Measurements from ENCODE around the gene NRCAM. TPM values are rescaled to one million over a fixed set of nuclear protein-coding genes. Genes with fewer than 3 reads are reported as not detected.
"Not testable (repeated sequence)": the region's sequence is repeated elsewhere in the genome, so short reads cannot be mapped to it uniquely, and the experiment has no call there.

NRCAM gene
- total RNA-seq (3.6 and 4.6 TPM in 2 replicates), polyA plus RNA-seq (0.56 and 0.75 TPM in 2 replicates), polyA minus RNA-seq (0.71 and 3.6 TPM in 2 replicates)
- 1.7 TPM for total RNA-seq (2013)

DNA sequence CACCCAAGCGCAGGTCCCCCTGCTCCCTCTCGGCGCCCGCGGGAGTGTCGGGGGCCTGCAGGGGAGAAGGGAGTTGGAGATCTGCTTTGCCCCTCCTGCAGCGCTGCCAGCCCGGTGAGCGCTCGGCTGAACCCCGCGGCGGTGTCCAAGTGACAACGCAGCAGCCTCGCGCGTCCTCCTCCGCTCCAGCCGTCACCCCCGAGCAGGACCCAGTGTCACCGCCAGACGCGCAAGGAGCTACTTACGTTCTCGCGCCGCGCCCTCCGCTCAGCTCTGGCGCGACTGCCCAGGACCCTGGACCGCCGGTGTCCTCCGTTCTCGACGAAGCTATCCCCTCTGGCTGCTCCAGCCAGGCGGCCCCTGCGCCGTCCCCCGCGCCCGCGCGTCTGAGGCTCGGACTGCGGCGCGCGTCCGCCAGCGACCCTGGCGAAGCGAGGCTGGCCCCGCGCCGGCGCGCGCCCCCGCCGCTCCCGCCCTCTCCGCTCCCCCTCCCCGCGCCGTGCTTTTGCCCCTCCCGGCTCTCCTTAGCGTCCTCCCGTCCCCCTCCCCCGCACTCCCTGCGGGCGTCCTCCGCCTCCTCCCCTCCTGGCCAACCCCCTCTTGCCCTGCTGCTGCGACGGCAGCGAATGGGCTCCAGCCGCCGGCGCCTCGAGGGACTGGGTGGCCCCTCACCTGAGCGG is at the start of gene NRCAM:
Gene NRCAM (minus strand): TSS at position 439 of the 680 bp plus-strand sequence. CDS start 216,372 bp downstream, outside the sequence.
- CTCF ChIA-PET, result interaction anchor here (0.7 to 6.0 kb wide), 9 partner anchors 12 to 275 kb away, joined by 3 to 48 read pairs (median 4); no protein-coding TSS in a partner anchor
- Mint-ChIP-seq H3K4me3 (peak within 1 kb of the TSS; percentile 86), H3K27me3 (peaks cover 45% of the 10 kb centered on the region), H3K4me1 (peaks cover 22% of the 10 kb centered on the region), H3K9me3 (ENCODE audit: insufficient read depth) (no peaks in the 10 kb centered on the region), H3K27ac (no peak within 1 kb of the TSS)
- 1% methylated on average over 81 of the region's 81 CpGs for WGBS (ENCODE audit: insufficient coverage)
- peak within 1 kb of the TSS; percentile 32 to 75 (median 61) for H3K4me3 ChIP-seq (ENCODE audit: control extremely low read depth in 1 of 5, extremely low read depth in 1 of 5, insufficient read depth in 1 of 5, low read depth in 2 of 5, low read length in 4 of 5)
- DNase-seq, result peak; percentile 70
- no peak for TF ChIP-seq EZH2 (IDR thresholded peaks at IDR 0.05; ENCODE audit: borderline replicate concordance, insufficient read depth, low read depth, low read length, poor library complexity, severe bottlenecking)
- TF ChIP-seq CTCF (IDR thresholded peaks at IDR 0.05), result no peak
- peak within 1 kb of the TSS; percentile 99 for H3K4me2 ChIP-seq (replicated peaks; ENCODE audit: low read depth, low read length, poor library complexity, severe bottlenecking)
- no peak within 1 kb of the TSS for H3K27ac ChIP-seq (ENCODE audit: low read length in 2 of 2)
- H3K27me3 ChIP-seq (replicated peaks in 1 of 4; ENCODE audit: control extremely low read depth in 1 of 4, control insufficient read depth in 3 of 4, insufficient read depth in 4 of 4, low read length in 3 of 4), result peaks cover 0 to 51% (median 28%) of the 10 kb centered on the region in 4 experiments
- H2AFZ ChIP-seq (ENCODE audit: insufficient read depth, low read depth, low read length, poor library complexity, severe bottlenecking), result peak within 1 kb of the TSS; percentile 77
- H3K9ac ChIP-seq (ENCODE audit: low read length), result peak within 1 kb of the TSS; percentile 74
- POLR2A ChIA-PET, result interaction anchor here (0.7 kb wide), 1 partner anchor 12 kb away, joined by 4 read pairs; no protein-coding TSS in a partner anchor
- peaks cover 0 to 3% (median 0%) of the 10 kb centered on the region in 3 donors for H3K9me3 ChIP-seq (ENCODE audit: control extremely low read depth in 1 of 3, control insufficient read depth in 2 of 3, insufficient read depth in 1 of 3, low read length in 2 of 3)
- intact Hi-C loops (cut with micrococcal nuclease), result loop anchor here (2.0 kb wide), 2 partner anchors 39 to 113 kb away; partner anchors contain the start of genes DNAJB9 and THAP5
- peaks cover 20 to 24% of the 10 kb centered on the region in 2 donors for H3K4me1 ChIP-seq (ENCODE audit: control insufficient read depth in 2 of 2, insufficient read depth in 2 of 2, low read length in 2 of 2)
- H3K79me2 ChIP-seq (ENCODE audit: control insufficient read depth, insufficient read depth, low read length), result no peaks in the 10 kb centered on the region
- H3K36me3 ChIP-seq (replicated peaks in 1 of 2; ENCODE audit: control extremely low read depth in 1 of 2, control insufficient read depth in 1 of 2, extremely low read depth in 1 of 2, insufficient read depth in 2 of 2, low read length in 1 of 2), result no peaks in the 10 kb centered on the region
- peak; percentile 45 for ATAC-seq (ENCODE audit: low read depth)
- H4K20me1 ChIP-seq (ENCODE audit: control insufficient read depth, insufficient read depth, low read length, poor library complexity, severe bottlenecking), result peaks cover 4% of the 10 kb centered on the region

DNA sequence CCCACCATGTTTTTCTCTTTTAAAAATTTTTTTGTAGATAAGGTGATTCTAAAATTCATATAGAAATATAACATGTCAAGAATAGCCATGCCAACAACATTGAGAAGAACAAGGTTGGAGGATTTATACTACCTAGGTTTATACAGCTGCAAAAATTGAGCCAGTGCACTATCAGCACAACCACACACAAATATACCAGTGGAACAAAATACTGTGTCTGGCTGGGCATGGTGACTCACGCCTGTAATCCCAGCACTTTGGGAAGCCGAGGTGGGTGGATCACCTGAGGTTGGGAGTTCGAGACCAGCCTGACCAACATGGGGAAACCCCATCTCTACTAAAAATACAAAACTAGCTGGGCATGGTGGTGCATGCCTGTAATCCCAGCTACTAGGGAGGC is 48.3 kb upstream of the NRCAM start:
- peaks cover 3 to 26% of the 10 kb centered on the region in 2 experiments for H3K36me3 ChIP-seq (replicated peaks in 1 of 2; ENCODE audit: control extremely low read depth in 1 of 2, control insufficient read depth in 1 of 2, extremely low read depth in 1 of 2, insufficient read depth in 2 of 2, low read length in 1 of 2)
- CTCF ChIA-PET; H3K9ac ChIP-seq (ENCODE audit: low read length); intact Hi-C loops (cut with micrococcal nuclease); H3K4me3 Mint-ChIP-seq; H2AFZ ChIP-seq (ENCODE audit: insufficient read depth, low read depth, low read length, poor library complexity, severe bottlenecking); H3K27me3 Mint-ChIP-seq; H3K9me3 ChIP-seq (ENCODE audit: control extremely low read depth in 1 of 3, control insufficient read depth in 2 of 3, insufficient read depth in 1 of 3, low read length in 2 of 3); H3K27me3 ChIP-seq (replicated peaks in 1 of 4; ENCODE audit: control extremely low read depth in 1 of 4, control insufficient read depth in 3 of 4, insufficient read depth in 4 of 4, low read length in 3 of 4); H4K20me1 ChIP-seq (ENCODE audit: control insufficient read depth, insufficient read depth, low read length, poor library complexity, severe bottlenecking); H3K9me3 Mint-ChIP-seq (ENCODE audit: insufficient read depth); ATAC-seq (ENCODE audit: low read depth); DNase-seq: not testable (repeated sequence)
- Mint-ChIP-seq H3K27ac (peak overlapping the region; percentile 100), H3K4me1 (peaks cover 43% of the 10 kb centered on the region)
- no CpG with 5 or more reads among the region's 3 CpGs for WGBS (ENCODE audit: insufficient coverage)
- POLR2A ChIA-PET, result interaction anchor here (1.0 to 2.9 kb wide), 4 partner anchors 9 to 65 kb away, joined by 3 to 21 read pairs (median 4); partner anchors contain the start of genes DNAJB9, PNPLA8 and THAP5
- H3K27ac ChIP-seq (ENCODE audit: low read length in 2 of 2), result peak overlapping the region; percentile 91 to 95
- H3K79me2 ChIP-seq (ENCODE audit: control insufficient read depth, insufficient read depth, low read length), result peaks cover 55% of the 10 kb centered on the region
- peak overlapping the region; percentile 74 for H3K4me2 ChIP-seq (replicated peaks; ENCODE audit: low read depth, low read length, poor library complexity, severe bottlenecking)
- peak overlapping the region in 1 of 5 experiments; percentile 11 for H3K4me3 ChIP-seq (ENCODE audit: control extremely low read depth in 1 of 5, extremely low read depth in 1 of 5, insufficient read depth in 1 of 5, low read depth in 2 of 5, low read length in 4 of 5)
- peaks cover 37 to 40% of the 10 kb centered on the region in 2 donors for H3K4me1 ChIP-seq (ENCODE audit: control insufficient read depth in 2 of 2, insufficient read depth in 2 of 2, low read length in 2 of 2)

Measured in B cell (primary cell).